ENCODE measurements around the gene CHST11.
A peak's percentile ranks its signal among the peaks of the same experiment; 100 is the strongest.
"Not testable (repeated sequence)": the region's sequence is repeated elsewhere in the genome, so short reads cannot be mapped to it uniquely, and the experiment has no call there.

The CHST11 gene

DNA sequence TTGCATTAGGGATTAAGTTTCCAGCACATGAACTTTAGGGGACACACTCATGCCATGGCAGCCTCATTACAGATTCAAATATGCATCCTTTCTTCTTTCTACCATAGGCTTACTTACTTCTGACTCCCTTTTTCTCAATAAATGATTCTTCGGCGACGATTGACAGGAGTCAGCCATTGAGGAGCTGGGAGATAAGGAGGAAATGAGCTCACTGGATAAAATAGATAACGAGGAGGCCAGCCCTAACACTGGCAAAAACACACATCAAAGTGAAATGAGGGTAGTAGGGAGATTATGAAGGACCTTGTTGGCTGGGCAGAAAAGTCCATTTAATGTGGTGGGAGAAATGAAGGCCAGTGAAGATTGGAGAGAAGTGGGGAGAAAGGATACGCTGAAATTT, 329.1 kb downstream of the CHST11 start:
- DNase-seq = no peak

DNA sequence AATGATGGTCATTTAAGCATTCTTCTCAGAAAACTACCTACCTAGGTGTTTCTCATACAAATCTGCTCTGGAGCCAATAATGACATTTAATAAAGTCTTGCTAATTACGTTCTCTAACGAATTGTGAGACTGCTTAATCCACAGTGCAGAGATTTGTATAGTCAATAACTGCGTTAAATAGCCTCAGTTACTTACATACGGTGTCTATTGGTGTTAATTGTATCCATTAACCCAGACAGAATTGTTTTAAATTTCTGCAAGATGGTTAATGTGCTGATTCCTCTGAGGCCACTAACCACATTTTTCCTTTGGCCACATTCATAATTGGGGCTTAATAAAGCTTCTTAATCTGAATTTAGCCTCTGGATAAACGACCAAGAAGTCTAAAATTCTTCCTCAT, 329.6 kb downstream of the CHST11 start:
- DNase-seq = no peak

DNA sequence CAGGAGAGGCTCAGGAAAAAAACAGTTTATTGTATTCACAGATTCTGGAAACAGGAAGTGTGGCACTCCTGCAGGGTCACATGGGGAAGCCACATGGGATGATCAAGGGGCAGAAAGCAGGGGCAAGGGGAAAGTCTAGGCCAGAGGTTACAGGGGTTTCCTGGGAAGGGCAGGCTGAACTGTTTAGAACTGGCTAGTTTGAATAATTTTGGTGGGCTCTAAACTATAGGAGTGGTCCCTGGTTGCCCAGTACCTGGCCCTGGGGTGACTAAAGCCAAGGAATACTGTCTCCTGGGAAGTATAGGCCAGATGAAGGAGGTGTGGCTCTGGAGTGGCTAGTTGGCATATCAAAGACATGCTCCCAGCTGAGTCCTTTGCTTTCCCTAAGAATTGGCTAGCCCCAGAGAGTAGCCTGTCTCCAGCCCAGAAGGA, 332.1 kb downstream of the CHST11 start:
- no peak for DNase-seq

- no peak for DNase-seq
Observed at GRCh38 chr12:104790296-104791125, 333.8 kb downstream of the CHST11 start.

GRCh38 chr12:104792570-104792969, 335.8 kb downstream of the CHST11 start:
- DNase-seq = no peak

- DNase-seq = peak; percentile 39
Observed at GRCh38 chr12:104793285-104793684, 336.5 kb downstream of the CHST11 start.

GRCh38 chr12:104793968-104794367, 337.2 kb downstream of the CHST11 start:
- DNase-seq = no peak

DNA sequence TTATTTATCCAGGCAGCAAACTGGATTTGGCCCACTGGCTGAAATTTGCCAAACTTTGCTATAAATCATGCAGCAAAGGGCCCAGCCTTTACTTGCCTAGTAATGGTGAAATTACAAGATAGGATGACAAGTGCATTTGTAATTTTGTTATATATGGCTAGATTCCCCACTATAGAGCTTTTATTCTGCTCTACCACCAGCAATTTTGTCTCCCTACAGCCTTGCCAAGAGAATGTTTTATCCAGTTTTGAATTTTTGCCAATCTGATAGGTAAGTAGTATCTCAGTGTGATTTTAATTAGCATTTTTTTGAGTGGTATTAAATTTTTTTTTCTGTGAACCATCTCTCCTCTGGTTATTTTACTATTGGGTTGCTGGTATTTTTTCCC, 339.7 kb downstream of the CHST11 start:
- DNase-seq = no peak

DNA sequence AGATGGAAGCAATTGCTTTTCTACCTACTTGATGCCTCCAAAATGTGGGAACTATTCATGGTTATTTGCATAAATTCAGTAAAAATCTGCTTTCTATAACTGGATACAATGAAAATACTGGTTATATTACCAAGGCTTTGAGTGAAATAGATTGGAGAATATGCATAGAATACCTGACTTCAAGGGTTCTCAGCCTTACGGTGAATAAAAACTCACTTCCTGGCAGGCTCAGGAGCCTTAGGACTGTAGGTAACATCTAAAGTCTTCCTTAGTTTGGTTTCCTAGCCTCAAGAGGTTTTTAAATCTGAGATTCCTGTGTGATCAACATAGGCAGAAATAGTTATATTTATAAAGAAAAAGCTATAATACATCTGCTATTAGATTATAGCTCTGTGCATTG, 342.7 kb downstream of the CHST11 start:
- DNase-seq = no peak

- DNase-seq = no peak
Observed at GRCh38 chr12:104801005-104801404, 344.3 kb downstream of the CHST11 start.

GRCh38 chr12:104801427-104801826, 344.7 kb downstream of the CHST11 start:
- no peak for DNase-seq

GRCh38 chr12:104802208-104802607, 345.5 kb downstream of the CHST11 start:
- no peak for DNase-seq

GRCh38 chr12:104805186-104805585, 348.4 kb downstream of the CHST11 start:
- no peak for DNase-seq

- DNase-seq = not testable (repeated sequence)
Observed at GRCh38 chr12:104806194-104806593, 349.4 kb downstream of the CHST11 start.

- DNase-seq = no peak
Observed at GRCh38 chr12:104809251-104809650, 352.5 kb downstream of the CHST11 start.

- DNase-seq = no peak
Observed at GRCh38 chr12:104809706-104810385, 353.1 kb downstream of the CHST11 start.
